Adipose tissue (tissue), 3 donors: ENCODE data around the gene CAPZA2. TPM values are rescaled to one million over a fixed set of nuclear protein-coding genes. Genes with fewer than 3 reads are reported as not detected.
"Not testable (repeated sequence)": the region's sequence is repeated elsewhere in the genome, so short reads cannot be mapped to it uniquely, and the experiment has no call there.

Experiments used
- H3K27ac ChIP-seq: one replicate; pipeline ENCODE4 v1.5.1; 2013; ENCODE audit warnings: low read depth, low read length
- WGBS, 3 donors: extraction: QIAGEN DNeasy Blood & Tissue Kit; methylation state at CpG; one replicate each; pipeline ENCODE4 v1.1.7; 2013; 5-methylcytosine and 5-hydroxymethylcytosine counted together
- polyA plus RNA-seq, 3 donors: library from polyadenylated mRNA; stranded (reverse); fragments of 200-250 nt; gene quantifications; one replicate each; pipeline ENCODE4 v1.2.3, GENCODE V29; 2013
- donor health status: healthy with polysubstance abuse.
- donor health status: Bipolar disorder and iron deficiency.
- donor health status: healthy.

Gene CAPZA2
- polyA plus RNA-seq, 3 donors: 31.4 to 91.3 (median 72.1) TPM

GRCh38 chr7:116968631-116969030, 106.2 kb downstream of the CAPZA2 start:
- H3K27ac ChIP-seq: no peak overlapping the region

GRCh38 chr7:116969371-116969902, 107.0 kb downstream of the CAPZA2 start:
- WGBS, 3 donors: 85 to 87% (median 85%) methylated on average over 3 of the region's 3 CpGs

DNA sequence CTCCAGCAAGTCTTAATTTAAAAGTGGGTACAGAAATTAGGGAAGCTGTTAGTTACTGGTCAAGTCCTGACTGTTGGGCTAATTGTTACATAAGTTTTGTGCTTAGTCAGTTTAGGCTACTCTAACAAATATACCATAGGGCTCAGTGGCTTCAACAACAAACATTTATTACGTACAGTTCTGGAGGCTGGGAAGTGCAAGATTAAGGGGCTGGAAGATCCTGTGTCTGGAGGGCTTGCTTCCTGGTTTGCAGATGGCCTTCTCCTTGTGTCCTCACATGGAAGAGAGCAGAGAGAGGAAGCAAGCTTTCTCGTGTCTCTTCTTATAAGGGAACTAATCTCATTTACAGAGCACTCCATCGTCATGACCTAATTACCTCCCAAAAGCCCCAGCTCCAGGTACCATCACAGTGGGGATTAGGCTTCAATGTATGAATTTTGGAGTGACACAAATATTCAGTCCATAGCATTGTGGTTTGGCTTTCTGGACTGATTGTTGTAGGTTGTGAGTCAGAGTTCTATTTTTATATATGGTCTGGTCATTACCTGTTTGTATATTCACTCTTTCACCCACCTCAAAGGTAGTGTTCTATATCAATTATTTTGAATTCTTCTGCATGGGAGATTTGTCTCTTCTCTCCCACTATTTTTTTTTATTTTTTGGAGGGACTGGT, 108.0 kb downstream of the CAPZA2 start:
- no peak overlapping the region for H3K27ac ChIP-seq
- 55 to 79% (median 71%) methylated on average over 3 of the region's 3 CpGs for WGBS, 3 donors

More at GRCh38 chr7:116969371-116969902, 107.0 kb downstream of the CAPZA2 start:
- no peak overlapping the region for H3K27ac ChIP-seq

GRCh38 chr7:116971153-116971552, 108.8 kb downstream of the CAPZA2 start:
- not testable (repeated sequence) for H3K27ac ChIP-seq

Other genes starting within 250 kb of the CAPZA2 start
- gene MET, start 190.4 kb upstream of the CAPZA2 start, polyA plus RNA-seq: 1 to 10 TPM; 3.4 to 7.4 (median 5.3) TPM
- gene ST7, start 90.9 kb downstream of the CAPZA2 start, polyA plus RNA-seq: 10 to 100 TPM; 12.4 to 17.4 (median 15.3) TPM